Measurements from ENCODE around the gene SLC25A20.

- TF ChIP-seq CTCF (IDR thresholded peaks at IDR 0.05) (no peak), ZFX (IDR thresholded peaks at IDR 0.05; ENCODE audit: borderline replicate concordance) (no peak)
Observed at GRCh38 chr3:48851407-48851806, 47.3 kb downstream of the SLC25A20 start.

Measured in 22Rv1 (cell line).